ENCODE data around the gene PBX2.

PBX2 gene

DNA sequence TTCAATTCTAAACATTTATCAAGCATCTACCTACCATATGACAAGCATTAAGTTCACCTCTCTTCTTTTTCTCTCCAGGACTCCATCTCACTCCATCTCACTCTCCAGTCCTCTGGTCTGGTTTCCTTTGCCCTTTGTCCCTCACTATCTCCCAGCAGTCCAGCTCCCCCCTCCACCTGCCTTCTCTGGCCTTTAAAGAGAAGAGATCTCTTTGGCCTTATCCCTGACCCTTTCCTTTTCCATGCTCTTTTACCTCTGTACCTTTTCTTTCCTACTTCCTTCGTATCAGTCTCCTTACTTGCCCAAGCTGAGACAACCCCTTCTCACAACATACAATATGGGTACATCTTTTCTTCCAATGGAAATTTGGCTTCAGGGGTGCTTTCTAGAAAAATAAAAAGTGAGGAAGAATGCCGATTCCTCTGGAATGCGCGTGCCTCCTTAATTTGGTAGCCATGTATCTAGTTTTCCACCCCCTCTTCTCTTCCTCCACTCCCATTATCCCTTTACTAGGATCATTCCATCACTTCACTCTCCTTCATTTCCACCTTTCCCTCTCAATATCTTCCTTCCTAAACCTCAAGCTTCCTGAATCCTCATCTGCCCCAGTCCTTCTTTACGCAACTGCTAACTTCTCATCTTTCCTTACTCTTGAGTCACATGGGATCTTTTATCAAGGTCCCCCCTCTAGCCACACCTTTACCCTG lies 13.4 kb downstream of the PBX2 start:
- H3K4me3 Mint-ChIP-seq = peak overlapping the region; percentile 83 to 91
- H3K4me1 Mint-ChIP-seq = peaks cover 54 to 67% of the 10 kb centered on the region in 2 donors
- H3K27ac Mint-ChIP-seq = peak overlapping the region; percentile 98
- ATAC-seq (replicated peaks) = no peak
- H3K36me3 Mint-ChIP-seq = peaks cover 28 to 34% of the 10 kb centered on the region in 2 donors
- H3K9me3 Mint-ChIP-seq = peaks cover 0 to 2% of the 10 kb centered on the region in 2 donors
- no peaks in the 10 kb centered on the region for H3K27me3 Mint-ChIP-seq
- no peak for DNase-seq

DNA sequence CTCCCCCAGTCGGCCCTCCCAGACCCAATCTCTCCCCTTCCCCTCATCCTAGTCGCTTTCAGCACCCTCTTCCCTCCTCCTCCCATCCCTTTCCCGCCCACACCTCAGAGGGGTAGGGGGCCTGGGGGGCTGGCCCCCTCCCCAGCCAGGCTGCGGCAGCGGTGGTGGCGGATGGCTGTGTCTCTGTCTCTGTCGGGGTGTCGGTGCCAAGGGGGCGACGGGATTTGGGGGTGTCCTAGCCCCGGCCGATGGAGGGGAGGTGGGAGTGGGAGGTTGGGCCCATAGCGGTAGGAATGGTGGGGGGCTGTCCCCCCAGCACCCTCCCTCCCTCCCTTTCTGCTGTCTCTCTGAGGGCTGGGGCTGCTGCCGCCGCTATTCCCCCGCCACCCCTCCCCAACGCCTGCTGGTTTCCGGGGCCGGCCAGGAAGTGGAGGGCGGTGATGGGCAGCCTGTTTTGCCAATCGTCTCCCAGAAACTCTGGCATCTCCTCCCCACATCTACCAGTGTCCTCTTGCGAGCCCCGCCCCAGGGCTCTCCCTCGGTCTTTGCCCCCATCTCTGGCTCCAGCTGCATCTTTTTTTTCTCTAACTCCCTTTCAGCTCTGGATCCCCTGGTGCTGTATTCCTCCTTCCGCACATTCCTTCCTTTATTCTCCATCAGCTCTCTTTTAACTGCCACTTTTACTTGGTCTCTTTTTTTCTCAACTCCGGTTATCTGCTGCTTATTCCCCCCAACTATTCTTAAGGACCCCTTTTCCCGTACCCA lies 14.1 kb downstream of the PBX2 start, which contains the start of gene AGPAT1:
AGPAT1 (minus strand) TSS at position 374 of the 765 bp plus-strand sequence. CDS start 4,588 bp downstream, outside the sequence.
- Mint-ChIP-seq H3K36me3 (peaks cover 22 to 31% of the 10 kb centered on the region in 2 donors), H3K4me3 (peak within 1 kb of the TSS; percentile 83 to 91), H3K4me1 (peaks cover 48 to 61% of the 10 kb centered on the region in 2 donors), H3K27me3 (no peaks in the 10 kb centered on the region), H3K9me3 (peaks cover 0 to 2% of the 10 kb centered on the region in 2 donors), H3K27ac (peak within 1 kb of the TSS; percentile 98)
- ATAC-seq (replicated peaks) (peak; percentile 58 to 65), DNase-seq (peak; percentile 96)

DNA sequence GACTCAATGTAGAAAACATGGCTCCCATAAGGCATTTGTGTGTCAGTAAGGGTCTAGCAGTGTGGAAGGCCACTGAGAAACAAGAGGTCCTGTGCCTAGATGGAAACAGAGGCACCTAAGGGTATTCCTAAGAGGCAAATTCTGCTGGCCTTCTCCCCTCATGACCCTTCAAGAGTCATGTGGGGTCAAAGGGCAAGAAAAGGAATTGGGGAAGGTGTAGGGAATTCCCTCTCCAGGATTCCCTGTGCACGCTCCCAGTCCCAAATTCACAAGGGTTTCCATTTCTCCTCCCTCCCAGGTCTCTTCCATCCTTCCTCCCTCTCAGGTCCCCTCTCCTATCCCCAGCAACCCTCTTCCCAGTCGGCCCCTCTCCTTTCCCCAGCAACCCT lies 14.7 kb downstream of the PBX2 start:
- Mint-ChIP-seq H3K36me3 (peaks cover 22 to 31% of the 10 kb centered on the region in 2 donors), H3K9me3 (peaks cover 0 to 2% of the 10 kb centered on the region in 2 donors), H3K27me3 (no peaks in the 10 kb centered on the region), H3K4me1 (peaks cover 46 to 55% of the 10 kb centered on the region in 2 donors), H3K4me3 (peak overlapping the region; percentile 83 to 91), H3K27ac (peak overlapping the region; percentile 73)
- ATAC-seq (replicated peaks) = no peak
- DNase-seq = no peak

DNA sequence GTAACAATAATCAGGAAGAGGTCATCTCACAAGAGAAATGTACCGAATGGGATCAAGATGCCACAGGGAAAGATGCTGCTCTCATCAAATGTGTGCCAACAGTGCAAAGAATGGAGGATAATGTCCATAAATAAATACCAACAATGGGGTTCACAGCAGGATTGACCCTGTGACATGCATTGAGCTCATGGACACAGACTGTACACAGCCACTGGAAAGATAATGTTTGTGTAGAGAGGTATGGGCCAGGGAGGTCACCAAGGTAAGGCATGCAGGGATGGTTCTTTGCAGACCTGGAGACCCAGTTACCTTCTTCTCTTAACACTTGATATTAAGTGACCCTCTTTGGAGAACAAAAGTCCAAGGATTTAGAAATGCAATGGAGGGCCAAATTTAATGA lies 15.6 kb downstream of the PBX2 start:
- peaks cover 25 to 34% of the 10 kb centered on the region in 2 donors for H3K36me3 Mint-ChIP-seq
- H3K4me3 Mint-ChIP-seq = peak overlapping the region in 1 of 2 donors; percentile 14
- peaks cover 0 to 2% of the 10 kb centered on the region in 2 donors for H3K9me3 Mint-ChIP-seq
- no peaks in the 10 kb centered on the region for H3K27me3 Mint-ChIP-seq
- ATAC-seq (replicated peaks) (no peak), DNase-seq (no peak)
- peaks cover 45 to 46% of the 10 kb centered on the region in 2 donors for H3K4me1 Mint-ChIP-seq
- no peak overlapping the region for H3K27ac Mint-ChIP-seq

- no peaks in the 10 kb centered on the region for H3K27me3 Mint-ChIP-seq
- peaks cover 27 to 37% of the 10 kb centered on the region in 2 donors for H3K36me3 Mint-ChIP-seq
- no peak for ATAC-seq (replicated peaks)
- H3K27ac Mint-ChIP-seq = no peak overlapping the region
- H3K9me3 Mint-ChIP-seq = peaks cover 0 to 2% of the 10 kb centered on the region in 2 donors
- no peak for DNase-seq
- H3K4me3 Mint-ChIP-seq = no peak overlapping the region
- peaks cover 39 to 41% of the 10 kb centered on the region in 2 donors for H3K4me1 Mint-ChIP-seq
Measured at GRCh38 chr6:32173051-32173727, 16.8 kb downstream of the PBX2 start.

- Mint-ChIP-seq H3K4me1 (peaks cover 35 to 36% of the 10 kb centered on the region in 2 donors), H3K27ac (no peak overlapping the region)
- ATAC-seq (replicated peaks) = no peak
Measured at GRCh38 chr6:32171234-32171633, 18.8 kb downstream of the PBX2 start.

DNA sequence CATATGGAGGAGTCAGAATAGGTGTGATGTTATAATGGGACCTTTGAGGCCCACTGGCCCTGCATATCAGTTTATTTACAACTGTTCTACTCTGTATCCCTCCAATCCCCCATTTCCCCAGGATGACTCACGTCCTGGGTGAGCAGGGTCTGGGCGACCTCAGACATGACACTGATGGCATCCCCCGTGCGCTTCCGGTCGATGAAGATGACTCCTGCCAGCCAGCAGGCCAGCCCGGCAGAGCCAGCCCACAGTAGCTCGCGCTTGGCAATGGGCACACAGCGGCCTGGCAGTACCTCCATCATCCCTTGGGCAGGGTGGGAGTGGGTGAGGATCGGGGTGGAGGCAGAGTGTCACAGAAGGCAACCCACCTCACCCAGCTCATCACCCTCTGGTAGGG lies 19.7 kb downstream of the PBX2 start:
- Mint-ChIP-seq H3K27ac (no peak overlapping the region), H3K4me3 (no peak overlapping the region)

More at GRCh38 chr6:32171234-32171633, 18.8 kb downstream of the PBX2 start:
- H3K9me3 Mint-ChIP-seq = no peaks in the 10 kb centered on the region
- no peak overlapping the region for H3K4me3 Mint-ChIP-seq
- H3K27me3 Mint-ChIP-seq = no peaks in the 10 kb centered on the region
- DNase-seq = no peak
- H3K36me3 Mint-ChIP-seq = peaks cover 33 to 46% of the 10 kb centered on the region in 2 donors

DNA sequence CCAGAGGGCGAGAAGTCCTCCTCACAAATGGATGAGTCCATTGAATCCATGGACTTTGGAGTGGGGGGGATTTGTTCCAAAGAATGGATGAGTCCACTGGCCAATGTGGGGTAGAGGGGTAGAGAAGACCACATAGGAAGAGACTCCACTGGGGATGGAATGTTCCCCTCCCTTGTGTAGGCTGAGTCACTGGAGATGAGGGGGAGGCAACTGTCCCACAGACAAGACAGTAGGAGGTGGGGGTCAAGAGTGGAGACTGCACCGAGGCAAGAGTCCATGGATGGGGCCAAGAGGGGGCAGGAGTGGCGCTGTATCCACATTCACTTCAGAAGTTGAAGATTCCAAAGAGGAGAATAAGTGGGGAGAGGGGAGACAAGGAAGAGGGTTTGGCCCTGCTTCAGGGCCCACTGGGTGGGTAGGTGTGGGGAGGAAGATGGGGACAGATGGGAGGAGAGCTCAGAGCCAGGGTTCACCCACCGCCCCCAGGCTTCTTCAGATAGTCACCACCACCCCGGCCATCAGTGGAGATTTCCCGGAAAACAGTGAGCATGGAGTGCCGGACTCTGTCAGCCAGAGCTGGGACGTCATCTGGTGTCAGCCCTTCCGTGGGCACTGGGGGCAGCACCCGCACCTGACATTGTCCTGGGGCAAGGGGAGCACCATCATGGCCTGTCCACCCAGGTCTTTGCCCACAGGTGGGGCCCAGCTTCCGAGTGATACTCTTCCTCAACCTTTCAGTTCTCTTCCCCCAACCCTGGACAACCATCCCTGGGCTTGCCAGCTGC lies 21.0 kb downstream of the PBX2 start:
- peaks cover 36 to 53% of the 10 kb centered on the region in 2 donors for H3K36me3 Mint-ChIP-seq
- H3K9me3 Mint-ChIP-seq = no peaks in the 10 kb centered on the region
- ATAC-seq (replicated peaks) = no peak
- peak overlapping the region; percentile 65 for H3K27ac Mint-ChIP-seq
- H3K4me3 Mint-ChIP-seq = no peak overlapping the region
- H3K4me1 Mint-ChIP-seq = peaks cover 28% of the 10 kb centered on the region in 2 donors
- H3K27me3 Mint-ChIP-seq = no peaks in the 10 kb centered on the region
- DNase-seq = no peak

More for the DNA sequence above, 19.7 kb downstream of the PBX2 start:
- ATAC-seq (replicated peaks) (no peak), DNase-seq (no peak)
- Mint-ChIP-seq H3K4me1 (peaks cover 32 to 33% of the 10 kb centered on the region in 2 donors), H3K27me3 (no peaks in the 10 kb centered on the region), H3K9me3 (no peaks in the 10 kb centered on the region), H3K36me3 (peaks cover 33 to 51% of the 10 kb centered on the region in 2 donors)

- no peak for DNase-seq
- no peaks in the 10 kb centered on the region for H3K27me3 Mint-ChIP-seq
- no peak for ATAC-seq (replicated peaks)
- H3K4me1 Mint-ChIP-seq = peaks cover 21 to 23% of the 10 kb centered on the region in 2 donors
- no peak overlapping the region for H3K27ac Mint-ChIP-seq
- H3K4me3 Mint-ChIP-seq = no peak overlapping the region
- no peaks in the 10 kb centered on the region for H3K9me3 Mint-ChIP-seq
- H3K36me3 Mint-ChIP-seq = peaks cover 37 to 50% of the 10 kb centered on the region in 2 donors
Measured at GRCh38 chr6:32168350-32168749, 21.7 kb downstream of the PBX2 start.

- no peak for DNase-seq
- H3K4me3 Mint-ChIP-seq = no peak overlapping the region
Measured at GRCh38 chr6:32167761-32168262, 22.2 kb downstream of the PBX2 start.

GRCh38 chr6:32167154-32167760 lies 22.7 kb downstream of the PBX2 start:
- Mint-ChIP-seq H3K4me1 (peaks cover 16 to 18% of the 10 kb centered on the region in 2 donors), H3K27ac (no peak overlapping the region), H3K27me3 (no peaks in the 10 kb centered on the region), H3K4me3 (no peak overlapping the region), H3K36me3 (peaks cover 43 to 59% of the 10 kb centered on the region in 2 donors), H3K9me3 (no peaks in the 10 kb centered on the region)
- ATAC-seq (replicated peaks) = no peak
- DNase-seq = no peak

More at GRCh38 chr6:32167761-32168262, 22.2 kb downstream of the PBX2 start:
- H3K27me3 Mint-ChIP-seq = no peaks in the 10 kb centered on the region
- no peaks in the 10 kb centered on the region for H3K9me3 Mint-ChIP-seq
- H3K36me3 Mint-ChIP-seq = peaks cover 39 to 53% of the 10 kb centered on the region in 2 donors
- H3K4me1 Mint-ChIP-seq = peaks cover 19 to 20% of the 10 kb centered on the region in 2 donors
- ATAC-seq (replicated peaks) = no peak
- H3K27ac Mint-ChIP-seq = no peak overlapping the region

DNA sequence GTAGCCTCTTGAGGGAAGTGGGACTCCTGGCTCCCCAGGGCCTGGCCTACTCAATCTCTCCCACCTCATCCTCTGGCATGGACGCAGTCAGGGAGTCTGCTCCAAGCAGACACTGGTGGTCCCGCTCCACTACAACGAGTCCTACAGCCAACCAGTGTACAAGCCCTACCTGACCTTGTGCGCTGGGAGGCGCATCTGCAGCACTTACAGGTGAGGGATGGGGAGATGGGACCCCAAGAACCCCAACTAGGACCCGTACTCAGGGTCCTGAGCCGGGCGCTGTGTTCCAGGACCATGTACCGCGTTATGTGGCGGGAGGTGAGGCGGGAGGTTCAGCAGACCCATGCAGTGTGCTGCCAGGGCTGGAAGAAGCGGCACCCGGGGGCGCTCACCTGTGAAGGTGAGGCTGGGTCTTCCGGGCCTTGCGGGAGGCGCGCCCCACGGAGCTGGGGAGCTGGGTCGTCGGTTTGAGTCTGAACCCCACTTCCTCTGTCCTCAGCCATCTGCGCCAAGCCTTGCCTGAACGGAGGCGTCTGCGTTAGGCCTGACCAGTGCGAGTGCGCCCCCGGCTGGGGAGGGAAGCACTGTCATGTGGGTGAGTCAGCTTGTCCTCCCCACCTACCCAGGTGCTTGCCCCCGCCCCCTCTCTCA lies 23.5 kb downstream of the PBX2 start:
- Mint-ChIP-seq H3K4me1 (peaks cover 16 to 18% of the 10 kb centered on the region in 2 donors), H3K27ac (no peak overlapping the region), H3K4me3 (no peak overlapping the region), H3K36me3 (peaks cover 43 to 63% of the 10 kb centered on the region in 2 donors), H3K27me3 (no peaks in the 10 kb centered on the region), H3K9me3 (no peaks in the 10 kb centered on the region)
- DNase-seq = no peak
- no peak for ATAC-seq (replicated peaks)

DNA sequence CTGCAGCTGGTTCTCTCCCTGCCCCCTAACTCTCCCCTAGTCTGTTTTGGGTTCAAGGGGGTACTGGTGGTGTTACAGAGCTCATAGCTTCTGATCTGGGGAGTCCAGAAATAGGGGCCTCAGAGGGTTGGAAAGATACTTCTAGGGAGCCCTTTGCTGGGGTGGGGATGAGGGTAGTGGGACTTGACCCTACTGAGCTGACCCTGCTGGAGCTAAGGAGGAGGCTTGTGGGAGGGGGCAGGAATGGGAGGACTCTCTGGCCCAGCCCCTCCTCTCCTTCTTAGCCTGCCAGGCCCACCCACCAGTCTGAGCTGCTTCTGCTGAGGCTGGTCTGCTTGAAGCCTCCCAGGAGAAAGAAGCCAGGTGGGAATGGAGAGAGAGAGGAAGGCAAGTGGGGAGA lies 25.7 kb downstream of the PBX2 start, which contains the start of gene EGFL8:
EGFL8 (plus strand) TSS at position 301 of the 400 bp plus-strand sequence. CDS start 1,571 bp downstream, outside the sequence.
- H3K27me3 Mint-ChIP-seq = no peaks in the 10 kb centered on the region

More for the DNA sequence above, 25.7 kb downstream of the PBX2 start, which contains the start of gene EGFL8:
- H3K9me3 Mint-ChIP-seq = no peaks in the 10 kb centered on the region
- no peak for ATAC-seq (replicated peaks)
- H3K27ac Mint-ChIP-seq = no peak within 1 kb of the TSS
- DNase-seq = no peak
- H3K4me3 Mint-ChIP-seq = no peak within 1 kb of the TSS
- peaks cover 26 to 42% of the 10 kb centered on the region in 2 donors for H3K36me3 Mint-ChIP-seq
- peaks cover 8 to 18% of the 10 kb centered on the region in 2 donors for H3K4me1 Mint-ChIP-seq

All from stimulated activated naive B cell treated with anti-CD40 and anti-IgM and Interleukin-4, amounts not matched to agents 10 μg/mL and 1 μg/mL and 100 μg/mL, for 72 hours (primary cell).